ENCODE data around the gene DCLRE1C. TPM values are rescaled to one million over a fixed set of nuclear protein-coding genes. Genes with fewer than 3 reads are reported as not detected.

DCLRE1C gene
- total and polyA plus RNA-seq, 9 of the 15 experiments (the other 6 are each of a cell fraction or from before 2014, with no cell fraction given), result 8.8 to 22.2 (median 13.9) TPM

DNA sequence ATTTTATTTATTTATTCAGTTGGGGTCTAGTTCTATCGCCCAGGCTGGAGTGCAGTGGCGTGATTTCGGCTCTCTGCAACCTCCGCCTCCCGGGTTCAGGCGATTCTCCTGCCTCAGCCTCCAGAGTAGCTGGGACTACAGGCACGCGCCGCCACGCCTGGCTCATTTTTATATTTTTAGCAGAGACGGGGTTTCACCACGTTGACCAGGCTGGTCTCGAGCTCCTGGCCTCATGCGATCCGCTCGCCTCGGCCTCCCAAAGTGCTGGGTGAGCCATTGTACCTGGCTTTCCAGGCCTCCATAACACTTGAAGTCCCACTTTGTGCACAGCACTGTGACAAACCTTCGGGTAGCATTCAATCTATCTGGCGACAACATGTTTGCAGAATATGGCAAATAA, 1.0 kb upstream of the DCLRE1C start:
- in situ Hi-C loops (cut with MboI), result no loop called here
- TF ChIP-seq, protein P1, sequence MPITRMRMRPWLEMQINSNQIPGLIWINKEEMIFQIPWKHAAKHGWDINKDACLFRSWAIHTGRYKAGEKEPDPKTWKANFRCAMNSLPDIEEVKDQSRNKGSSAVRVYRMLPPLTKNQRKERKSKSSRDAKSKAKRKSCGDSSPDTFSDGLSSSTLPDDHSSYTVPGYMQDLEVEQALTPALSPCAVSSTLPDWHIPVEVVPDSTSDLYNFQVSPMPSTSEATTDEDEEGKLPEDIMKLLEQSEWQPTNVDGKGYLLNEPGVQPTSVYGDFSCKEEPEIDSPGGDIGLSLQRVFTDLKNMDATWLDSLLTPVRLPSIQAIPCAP (CRISPR knock-in tag; IDR thresholded peaks at IDR 0.05; ENCODE audit: borderline replicate concordance), result no peak
- 0 out of 2 replicates have a peak, but pooled peaks have one; percentile 58 for TF ChIP-seq NR1H2 (CRISPR knock-in tag; IDR thresholded peaks at IDR 0.05)
- Histone ChIP-seq H3K27ac (ENCODE audit: extremely low read depth, low read depth, low read length) (peak overlapping the region; percentile 74; the same call in 2 of the 3 replicates), H3K9me3 (replicated peaks; ENCODE audit: control insufficient read depth, insufficient read depth, low read depth, low read length) (no peaks in the 10 kb centered on the region), H3K4me3 (peak overlapping the region; percentile 74; the same call in 1 of the 2 replicates), H3K9ac (ENCODE audit: insufficient read depth in 1 of 2, low read depth in 2 of 2, low read length in 2 of 2) (peak overlapping the region; percentile 60 to 83), H3K79me2 (ENCODE audit: control insufficient read depth, insufficient read depth, low read length) (peaks cover 46% of the 10 kb centered on the region), H3K9me1 (ENCODE audit: control insufficient read depth, insufficient read depth, low read length) (no peaks in the 10 kb centered on the region), H3K36me3 (ENCODE audit: control insufficient read depth, insufficient read depth, low read length) (peaks cover 19% of the 10 kb centered on the region), H2AFZ (ENCODE audit: low read depth, low read length) (peak overlapping the region; percentile 81; the same call in 1 of the 2 replicates), H3K4me1 (replicated peaks in 1 of 2; ENCODE audit: control insufficient read depth in 2 of 2, insufficient read depth in 2 of 2, low read length in 2 of 2) (peaks cover 17 to 21% of the 10 kb centered on the region in 2 experiments; a peak in 4 of 5 replicates), H3K27me3 (ENCODE audit: control insufficient read depth in 2 of 2, insufficient read depth in 2 of 2, low read length in 2 of 2) (no peaks in the 10 kb centered on the region), H3K4me2 (ENCODE audit: insufficient read depth, low read length) (peak overlapping the region; percentile 77), H4K20me1 (replicated peaks; ENCODE audit: control insufficient read depth, insufficient read depth, low read length) (0 out of 2 replicates have a peak, but pooled peaks cover 3% of the 10 kb centered on the region)
- no TSS peak for BruUV-seq (replicated peaks)
- CTCF ChIA-PET (ENCODE audit: low intra/inter-chr PET ratio), result no interaction called here
- intact Hi-C loops (cut with micrococcal nuclease), result loop anchor here (5.0 kb wide), 2 partner anchors 73 to 118 kb away; partner anchors contain the start of genes CDNF, HSPA14 and MSANTD7
- POLR2A ChIA-PET, result interaction anchor here (0.5 to 1.3 kb wide), 9 partner anchors 14 to 257 kb away, joined by 3 to 4 read pairs (median 3); no protein-coding TSS in a partner anchor
- 77% methylated on average over 19 of the region's 19 CpGs for WGBS (ENCODE audit: insufficient coverage, low coverage, missing lambda C conversion rate)
- FAIRE-seq, result no peak
- no peak for ATAC-seq
- DNase-seq (ENCODE audit: extremely low read depth in 1 of 4, low spot score in 3 of 4), result no peak

DNA sequence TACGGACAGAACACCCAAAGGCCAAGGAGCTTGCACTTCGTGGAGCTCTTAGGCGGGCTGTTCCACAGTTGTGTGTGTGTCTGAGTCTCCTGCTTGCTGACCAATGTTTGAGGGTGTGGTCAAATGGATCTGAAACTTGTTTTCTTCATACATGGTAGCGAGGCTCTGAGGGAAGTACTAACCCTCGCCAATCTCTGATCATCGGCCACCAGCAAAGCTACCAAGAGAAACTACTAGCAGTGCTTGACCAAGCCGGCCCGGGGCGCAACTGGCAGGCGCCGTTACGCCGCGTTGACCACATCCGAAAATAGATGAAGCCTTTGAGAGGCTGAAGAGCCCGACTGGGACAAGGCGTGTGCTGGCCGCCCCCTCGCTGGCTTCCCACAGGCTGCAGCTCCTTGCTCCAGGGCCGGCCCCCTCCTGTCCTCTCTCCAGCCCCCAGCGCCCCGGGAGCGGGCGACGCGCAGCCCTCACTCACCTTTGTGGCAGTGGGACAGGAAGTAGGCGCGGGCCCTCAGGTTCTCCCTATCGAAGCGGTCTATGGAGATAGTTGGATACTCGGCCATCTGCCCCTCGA, 384 bp downstream of the DCLRE1C start:
- intact Hi-C loops (cut with micrococcal nuclease), result loop anchor here (5.0 kb wide), 2 partner anchors 71 to 116 kb away; partner anchors contain the start of genes CDNF, HSPA14 and MSANTD7
- peak overlapping the region; percentile 74 for H3K4me3 ChIP-seq
- ChIA-PET CTCF (ENCODE audit: low intra/inter-chr PET ratio) (no interaction called here), POLR2A (interaction anchor here (0.6 to 1.8 kb wide), 11 partner anchors 8 to 551 kb away, joined by 3 to 9 read pairs (median 3); no protein-coding TSS in a partner anchor)
- peak; percentile 75 for ATAC-seq
- H3K4me1 ChIP-seq (replicated peaks in 1 of 2; ENCODE audit: control insufficient read depth in 2 of 2, insufficient read depth in 2 of 2, low read length in 2 of 2), result peaks cover 13 to 21% of the 10 kb centered on the region in 2 experiments; a peak in 4 of 5 replicates
- H3K9ac ChIP-seq (ENCODE audit: insufficient read depth in 1 of 2, low read depth in 2 of 2, low read length in 2 of 2), result peak overlapping the region; percentile 60 to 93
- H3K4me2 ChIP-seq (ENCODE audit: insufficient read depth, low read length), result peak overlapping the region; percentile 77
- H3K9me1 ChIP-seq (ENCODE audit: control insufficient read depth, insufficient read depth, low read length), result no peaks in the 10 kb centered on the region
- FAIRE-seq, result peak; percentile 74
- 0 out of 2 replicates have a peak, but pooled peaks cover 3% of the 10 kb centered on the region for H4K20me1 ChIP-seq (replicated peaks; ENCODE audit: control insufficient read depth, insufficient read depth, low read length)
- H3K9me3 ChIP-seq (replicated peaks; ENCODE audit: control insufficient read depth, insufficient read depth, low read depth, low read length), result no peaks in the 10 kb centered on the region
- H3K79me2 ChIP-seq (ENCODE audit: control insufficient read depth, insufficient read depth, low read length), result peaks cover 54% of the 10 kb centered on the region
- peak; percentile 62 to 79 (median 70) for DNase-seq (ENCODE audit: extremely low read depth in 1 of 4, low spot score in 3 of 4)
- under 1% methylated on average over 32 of the region's 32 CpGs for WGBS (ENCODE audit: insufficient coverage, low coverage, missing lambda C conversion rate)
- H3K27me3 ChIP-seq (ENCODE audit: control insufficient read depth in 2 of 2, insufficient read depth in 2 of 2, low read length in 2 of 2), result no peaks in the 10 kb centered on the region
- peaks cover 29% of the 10 kb centered on the region for H3K36me3 ChIP-seq (ENCODE audit: control insufficient read depth, insufficient read depth, low read length)
- no TSS peak for BruUV-seq (replicated peaks)
- H2AFZ ChIP-seq (ENCODE audit: low read depth, low read length), result peak overlapping the region; percentile 81
- in situ Hi-C loops (cut with MboI), result no loop called here
- peak overlapping the region; percentile 74 for H3K27ac ChIP-seq (ENCODE audit: extremely low read depth, low read depth, low read length)
- TF ChIP-seq BRD9 (IDR thresholded peaks at IDR 0.05; ENCODE audit: low read depth, partially characterized antibody) (no peak), MYC (IDR thresholded peaks at IDR 0.05; ENCODE audit: low read depth, low read length) (no peak), MYC (CRISPR knock-in tag; IDR thresholded peaks at IDR 0.05; ENCODE audit: borderline replicate concordance, low read depth) (no peak), PHF8 (IDR thresholded peaks at IDR 0.05; ENCODE audit: borderline replicate concordance, low read length) (peak; percentile 88; the same call in 1 of the 2 replicates), PHB2 (IDR thresholded peaks at IDR 0.05; ENCODE audit: low read depth) (no peak), GABPB1 (CRISPR knock-in tag; IDR thresholded peaks at IDR 0.05) (no peak)
- TF ChIP-seq, protein P2, sequence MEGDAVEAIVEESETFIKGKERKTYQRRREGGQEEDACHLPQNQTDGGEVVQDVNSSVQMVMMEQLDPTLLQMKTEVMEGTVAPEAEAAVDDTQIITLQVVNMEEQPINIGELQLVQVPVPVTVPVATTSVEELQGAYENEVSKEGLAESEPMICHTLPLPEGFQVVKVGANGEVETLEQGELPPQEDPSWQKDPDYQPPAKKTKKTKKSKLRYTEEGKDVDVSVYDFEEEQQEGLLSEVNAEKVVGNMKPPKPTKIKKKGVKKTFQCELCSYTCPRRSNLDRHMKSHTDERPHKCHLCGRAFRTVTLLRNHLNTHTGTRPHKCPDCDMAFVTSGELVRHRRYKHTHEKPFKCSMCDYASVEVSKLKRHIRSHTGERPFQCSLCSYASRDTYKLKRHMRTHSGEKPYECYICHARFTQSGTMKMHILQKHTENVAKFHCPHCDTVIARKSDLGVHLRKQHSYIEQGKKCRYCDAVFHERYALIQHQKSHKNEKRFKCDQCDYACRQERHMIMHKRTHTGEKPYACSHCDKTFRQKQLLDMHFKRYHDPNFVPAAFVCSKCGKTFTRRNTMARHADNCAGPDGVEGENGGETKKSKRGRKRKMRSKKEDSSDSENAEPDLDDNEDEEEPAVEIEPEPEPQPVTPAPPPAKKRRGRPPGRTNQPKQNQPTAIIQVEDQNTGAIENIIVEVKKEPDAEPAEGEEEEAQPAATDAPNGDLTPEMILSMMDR (IDR thresholded peaks at IDR 0.05 in 2 of 3, conservative IDR thresholded peaks at IDR 0.05 in 1 of 3; ENCODE audit: insufficient read depth in 2 of 3, low read depth in 1 of 3, low read length in 3 of 3), result peak in 2 of 3 experiments; percentile 20 to 23; a peak in 2 of 6 replicates
